Neural cell (in vitro differentiated cells): Measurements from ENCODE around the gene WDR81. TPM values are rescaled to one million over a fixed set of nuclear protein-coding genes. Genes with fewer than 3 reads are reported as not detected.

ENCODE experiments used
- H2AFZ ChIP-seq: fragments of 200-600, 300-800 bp; sonication (generic), shearing (Covaris generic); 2 replicates; pipeline ENCODE4 v1.6.0; 2014; ENCODE audit warnings: low read depth, mild to moderate bottlenecking, antibody characterized with exemption, low read length, moderate library complexity
- H3F3A ChIP-seq: fragments of 200-600 bp; shearing (Covaris generic); 2 replicates; pipeline ENCODE4 v1.6.1; 2016; ENCODE audit warnings: mild to moderate bottlenecking, moderate library complexity, mixed read lengths, antibody characterized with exemption, low read length; ENCODE audit not compliant: insufficient read depth, poor library complexity, severe bottlenecking
- H3K27ac ChIP-seq: fragments of 200-600, 300-800 bp; sonication (generic), shearing (Covaris generic); 2 replicates; pipeline ENCODE4 v1.5.1; 2014; ENCODE audit warnings: mild to moderate bottlenecking, low read length, moderate library complexity
- H3K27me3 ChIP-seq: fragments of 300-800, 200-600 bp; sonication (generic), shearing (Covaris generic); 2 replicates; pipeline ENCODE4 v1.6.0; 2014; ENCODE audit warnings: mild to moderate bottlenecking, low read depth, low read length, moderate library complexity; ENCODE audit not compliant: insufficient read depth
- H3K36me3 ChIP-seq: fragments of 300-800, 200-600 bp; sonication (generic), shearing (Covaris generic); 2 replicates; pipeline ENCODE4 v1.5.1; 2014; ENCODE audit warnings: mild to moderate bottlenecking, antibody characterized with exemption, low read length, moderate library complexity; ENCODE audit not compliant: insufficient read depth
- H3K4me2 ChIP-seq: fragments of 300-800, 200-600 bp; sonication (generic), shearing (Covaris generic); 2 replicates; pipeline ENCODE4 v1.6.0; 2014; ENCODE audit warnings: mild to moderate bottlenecking, low read length
- H3K4me3 ChIP-seq: fragments of 300-800, 200-600 bp; sonication (generic), shearing (Covaris generic); 2 replicates; pipeline ENCODE4 v1.5.1; 2014; ENCODE audit warnings: mild to moderate bottlenecking, low read length, moderate library complexity
- H3K79me2 ChIP-seq: fragments of 200-600 bp; shearing (Covaris generic); replicated peaks from 2 replicates; pipeline ENCODE4 v1.6.0; 2014; ENCODE audit warnings: mild to moderate bottlenecking, low read length, moderate library complexity; ENCODE audit not compliant: insufficient read depth
- H3K9ac ChIP-seq: fragments of 300-800, 200-600 bp; sonication (generic), shearing (Covaris generic); 2 replicates; pipeline ENCODE4 v1.6.1; 2016; ENCODE audit warnings: mild to moderate bottlenecking, low read length, mixed read lengths
- H3K9me2 ChIP-seq: fragments of 200-600 bp; shearing (Covaris generic); 2 replicates; pipeline ENCODE4 v1.6.1; 2016; ENCODE audit warnings: mild to moderate bottlenecking, low read length, mixed read lengths; ENCODE audit not compliant: insufficient read depth
- H3K9me3 ChIP-seq: fragments of 200-600, 300-800 bp; sonication (generic), shearing (Covaris generic); 2 replicates; pipeline ENCODE4 v1.6.1; 2016; ENCODE audit warnings: mild to moderate bottlenecking, mixed run types, low read length, moderate library complexity, mixed read lengths
- H4K20me1 ChIP-seq: fragments of 200-600 bp; shearing (Covaris generic); 2 replicates; pipeline ENCODE4 v1.6.1; 2016; ENCODE audit warnings: mild to moderate bottlenecking, mixed run types; ENCODE audit not compliant: insufficient read depth
- EP300 ChIP-seq: fragments of 450-650 bp; conservative IDR thresholded peaks from 2 replicates; pipeline ENCODE4 v1.6.1; 2014; ENCODE audit warnings: antibody characterized with exemption, mild to moderate bottlenecking, moderate library complexity; ENCODE audit not compliant: poor library complexity, severe bottlenecking
- EZH2 ChIP-seq: fragments of 200-600, 300-800 bp; shearing (Covaris generic), sonication (generic); IDR thresholded peaks from 2 replicates; pipeline ENCODE4 v1.6.1; 2014; ENCODE audit warnings: antibody characterized with exemption, low read length, borderline replicate concordance, mild to moderate bottlenecking; ENCODE audit not compliant: insufficient read depth, poor library complexity, severe bottlenecking
- MXI1 ChIP-seq: fragments of 450-650 bp; conservative IDR thresholded peaks from 2 replicates; pipeline ENCODE4 v1.6.1; 2014; ENCODE audit warnings: antibody characterized with exemption, mild to moderate bottlenecking; ENCODE audit not compliant: poor library complexity, severe bottlenecking
- POLR2AphosphoS5 ChIP-seq: IDR thresholded peaks from 2 replicates; pipeline ENCODE4 v1.6.1; 2012
- RAD21 ChIP-seq: fragments of 450-650 bp; conservative IDR thresholded peaks from 2 replicates; pipeline ENCODE4 v1.6.1; 2014; ENCODE audit warnings: antibody characterized with exemption, mild to moderate bottlenecking, moderate library complexity
- SMC3 ChIP-seq: fragments of 450-650 bp; conservative IDR thresholded peaks from 2 replicates; pipeline ENCODE4 v1.6.1; 2014; ENCODE audit warnings: antibody characterized with exemption, mild to moderate bottlenecking, moderate library complexity; ENCODE audit not compliant: poor library complexity
- TAF1 ChIP-seq: IDR thresholded peaks from 2 replicates; pipeline ENCODE4 v1.6.1; 2012; ENCODE audit warnings: low read depth
- polyA plus RNA-seq: library from polyadenylated mRNA; depleted of rRNA; stranded (reverse); fragments of >200 nt; gene quantifications from 2 replicates; pipeline ENCODE4 v1.2.3, GENCODE V29; 2014
- TF ChIP-seq, protein P1 (sequence below): IDR thresholded peaks from 2 replicates; pipeline ENCODE4 v1.6.1; 2012; ENCODE audit warnings: borderline replicate concordance
- TF ChIP-seq, protein P2 (sequence below): fragments of 450-650 bp; IDR thresholded peaks from 2 replicates; pipeline ENCODE4 v1.5.1; 2014; ENCODE audit warnings: antibody characterized with exemption, mild to moderate bottlenecking, moderate library complexity; ENCODE audit not compliant: poor library complexity, severe bottlenecking

WDR81 gene
- polyA plus RNA-seq, 1 donor from 2014 or later = 5.4 TPM

DNA sequence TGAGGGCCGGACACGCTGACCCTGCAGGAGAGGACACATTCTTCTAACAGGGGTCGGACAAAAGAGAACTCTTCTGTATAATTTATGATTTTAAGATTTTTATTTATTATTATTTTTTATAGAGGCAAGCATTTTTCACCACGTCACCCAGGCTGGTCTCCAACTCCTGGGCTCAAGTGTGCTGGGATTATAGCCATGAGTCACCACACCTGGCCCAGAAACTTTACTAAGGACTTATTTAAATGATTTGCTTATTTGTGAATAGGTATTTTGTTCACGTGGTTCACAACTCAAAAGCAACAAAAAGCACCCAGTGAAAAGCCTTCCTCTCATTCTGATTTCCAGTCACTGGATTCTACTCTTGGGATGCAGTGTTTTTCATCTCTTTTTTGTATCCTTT lies 35.0 kb downstream of the WDR81 start:
- Histone ChIP-seq H4K20me1 (no peaks in the 10 kb centered on the region), H3K4me3 (no peak overlapping the region)

DNA sequence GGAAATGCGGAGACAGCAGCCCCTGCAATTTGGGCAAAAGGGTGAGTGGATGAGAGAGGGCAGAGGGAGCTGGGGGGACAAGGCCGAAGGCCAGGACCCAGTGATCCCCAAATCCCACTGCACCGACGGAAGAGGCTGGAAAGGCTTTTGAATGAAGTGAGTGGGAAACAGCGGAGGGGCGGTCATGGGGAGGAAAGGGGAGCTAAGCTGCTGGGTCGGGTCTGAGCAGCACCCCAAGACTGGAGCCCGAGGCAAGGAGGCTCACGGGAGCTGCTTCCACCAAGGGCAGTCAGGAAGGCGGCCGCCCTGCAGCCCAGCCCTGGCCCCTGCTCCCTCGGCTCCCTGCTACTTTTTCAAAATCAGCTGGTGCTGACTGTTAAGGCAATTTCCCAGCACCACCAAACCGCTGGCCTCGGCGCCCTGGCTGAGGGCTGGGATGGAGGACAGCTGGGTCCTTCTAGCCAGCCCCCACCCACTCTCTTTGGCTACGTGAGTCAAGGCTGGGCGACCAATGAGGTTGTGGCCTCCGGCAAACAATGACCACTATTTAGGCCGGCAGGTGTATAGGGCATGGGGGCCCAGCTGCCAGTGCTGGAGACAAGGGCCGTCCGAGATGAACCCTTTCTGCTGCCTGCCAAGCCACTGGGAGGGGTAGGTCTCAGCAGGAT lies 37.9 kb downstream of the WDR81 start:
- H3K9me2 ChIP-seq = no peaks in the 10 kb centered on the region
- TF ChIP-seq EZH2 (no peak), TAF1 (no peak), MXI1 (no peak), POLR2AphosphoS5 (no peak), SMC3 (no peak), EP300 (no peak), RAD21 (no peak)
- TF ChIP-seq, protein P1, sequence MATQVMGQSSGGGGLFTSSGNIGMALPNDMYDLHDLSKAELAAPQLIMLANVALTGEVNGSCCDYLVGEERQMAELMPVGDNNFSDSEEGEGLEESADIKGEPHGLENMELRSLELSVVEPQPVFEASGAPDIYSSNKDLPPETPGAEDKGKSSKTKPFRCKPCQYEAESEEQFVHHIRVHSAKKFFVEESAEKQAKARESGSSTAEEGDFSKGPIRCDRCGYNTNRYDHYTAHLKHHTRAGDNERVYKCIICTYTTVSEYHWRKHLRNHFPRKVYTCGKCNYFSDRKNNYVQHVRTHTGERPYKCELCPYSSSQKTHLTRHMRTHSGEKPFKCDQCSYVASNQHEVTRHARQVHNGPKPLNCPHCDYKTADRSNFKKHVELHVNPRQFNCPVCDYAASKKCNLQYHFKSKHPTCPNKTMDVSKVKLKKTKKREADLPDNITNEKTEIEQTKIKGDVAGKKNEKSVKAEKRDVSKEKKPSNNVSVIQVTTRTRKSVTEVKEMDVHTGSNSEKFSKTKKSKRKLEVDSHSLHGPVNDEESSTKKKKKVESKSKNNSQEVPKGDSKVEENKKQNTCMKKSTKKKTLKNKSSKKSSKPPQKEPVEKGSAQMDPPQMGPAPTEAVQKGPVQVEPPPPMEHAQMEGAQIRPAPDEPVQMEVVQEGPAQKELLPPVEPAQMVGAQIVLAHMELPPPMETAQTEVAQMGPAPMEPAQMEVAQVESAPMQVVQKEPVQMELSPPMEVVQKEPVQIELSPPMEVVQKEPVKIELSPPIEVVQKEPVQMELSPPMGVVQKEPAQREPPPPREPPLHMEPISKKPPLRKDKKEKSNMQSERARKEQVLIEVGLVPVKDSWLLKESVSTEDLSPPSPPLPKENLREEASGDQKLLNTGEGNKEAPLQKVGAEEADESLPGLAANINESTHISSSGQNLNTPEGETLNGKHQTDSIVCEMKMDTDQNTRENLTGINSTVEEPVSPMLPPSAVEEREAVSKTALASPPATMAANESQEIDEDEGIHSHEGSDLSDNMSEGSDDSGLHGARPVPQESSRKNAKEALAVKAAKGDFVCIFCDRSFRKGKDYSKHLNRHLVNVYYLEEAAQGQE = no peak
- TF ChIP-seq, protein P2, sequence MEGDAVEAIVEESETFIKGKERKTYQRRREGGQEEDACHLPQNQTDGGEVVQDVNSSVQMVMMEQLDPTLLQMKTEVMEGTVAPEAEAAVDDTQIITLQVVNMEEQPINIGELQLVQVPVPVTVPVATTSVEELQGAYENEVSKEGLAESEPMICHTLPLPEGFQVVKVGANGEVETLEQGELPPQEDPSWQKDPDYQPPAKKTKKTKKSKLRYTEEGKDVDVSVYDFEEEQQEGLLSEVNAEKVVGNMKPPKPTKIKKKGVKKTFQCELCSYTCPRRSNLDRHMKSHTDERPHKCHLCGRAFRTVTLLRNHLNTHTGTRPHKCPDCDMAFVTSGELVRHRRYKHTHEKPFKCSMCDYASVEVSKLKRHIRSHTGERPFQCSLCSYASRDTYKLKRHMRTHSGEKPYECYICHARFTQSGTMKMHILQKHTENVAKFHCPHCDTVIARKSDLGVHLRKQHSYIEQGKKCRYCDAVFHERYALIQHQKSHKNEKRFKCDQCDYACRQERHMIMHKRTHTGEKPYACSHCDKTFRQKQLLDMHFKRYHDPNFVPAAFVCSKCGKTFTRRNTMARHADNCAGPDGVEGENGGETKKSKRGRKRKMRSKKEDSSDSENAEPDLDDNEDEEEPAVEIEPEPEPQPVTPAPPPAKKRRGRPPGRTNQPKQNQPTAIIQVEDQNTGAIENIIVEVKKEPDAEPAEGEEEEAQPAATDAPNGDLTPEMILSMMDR = no peak
- H3K4me3 ChIP-seq = no peak overlapping the region
- no peaks in the 10 kb centered on the region for H3K27me3 ChIP-seq
- no peaks in the 10 kb centered on the region for H3K36me3 ChIP-seq
- H3F3A ChIP-seq = no peaks in the 10 kb centered on the region
- H3K79me2 ChIP-seq = no peaks in the 10 kb centered on the region
- no peak overlapping the region for H3K27ac ChIP-seq
- no peak overlapping the region for H3K9ac ChIP-seq
- H3K9me3 ChIP-seq = no peaks in the 10 kb centered on the region
- no peak overlapping the region for H3K4me2 ChIP-seq
- H2AFZ ChIP-seq = no peak overlapping the region
- no peaks in the 10 kb centered on the region for H4K20me1 ChIP-seq

More for the DNA sequence above, 35.0 kb downstream of the WDR81 start:
- Histone ChIP-seq H2AFZ (no peak overlapping the region), H3F3A (no peaks in the 10 kb centered on the region), H3K4me2 (no peak overlapping the region), H3K9me3 (no peaks in the 10 kb centered on the region), H3K27ac (no peak overlapping the region), H3K36me3 (no peaks in the 10 kb centered on the region), H3K9me2 (no peaks in the 10 kb centered on the region), H3K27me3 (no peaks in the 10 kb centered on the region), H3K79me2 (no peaks in the 10 kb centered on the region), H3K9ac (no peak overlapping the region)
- TF ChIP-seq EP300 = no peak
